Measurements from ENCODE around the gene HNRNPUL1. TPM values are rescaled to one million over a fixed set of nuclear protein-coding genes. Genes with fewer than 3 reads are reported as not detected.

The HNRNPUL1 gene
- polyA plus RNA-seq, 1 donor (not counting 4 experiments of a cell fraction or from before 2014, with no cell fraction given) = 48.3 TPM

DNA sequence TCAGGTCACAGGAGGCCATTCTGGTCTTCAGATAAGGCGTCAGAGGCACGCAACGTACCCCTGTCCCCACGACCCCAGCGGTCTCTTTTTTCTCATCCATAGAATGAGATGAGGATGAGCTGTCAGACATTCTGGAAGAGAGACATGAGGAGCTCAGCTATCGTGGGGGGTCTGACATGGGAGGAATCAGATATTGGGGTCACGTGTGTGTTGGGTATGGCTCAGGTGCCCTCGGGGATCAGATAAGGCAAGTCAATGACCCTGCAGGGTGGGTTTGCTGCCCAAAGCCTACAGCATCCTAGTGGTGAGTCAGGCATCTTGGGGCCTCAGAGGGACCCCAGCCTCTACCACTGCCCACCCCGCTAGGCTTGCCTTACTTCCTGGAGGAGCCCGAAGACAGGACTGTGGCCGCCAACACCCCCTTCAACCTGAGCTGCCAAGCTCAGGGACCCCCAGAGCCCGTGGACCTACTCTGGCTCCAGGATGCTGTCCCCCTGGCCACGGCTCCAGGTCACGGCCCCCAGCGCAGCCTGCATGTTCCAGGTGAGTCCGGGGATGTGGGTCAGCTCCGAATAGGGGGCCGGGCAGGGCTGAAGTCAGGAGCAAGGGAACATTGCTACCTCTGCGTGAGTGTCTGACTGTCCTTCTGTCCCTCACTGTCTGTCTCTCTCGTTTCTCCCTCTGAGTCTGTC lies 42.5 kb upstream of the HNRNPUL1 start:
- Histone ChIP-seq H4K20me1 (ENCODE audit: control insufficient read depth, extremely low read depth, insufficient read depth, low read length) (no peaks in the 10 kb centered on the region), H3K9me3 (ENCODE audit: control insufficient read depth, low read depth, low read length) (no peaks in the 10 kb centered on the region), H2AFZ (ENCODE audit: control insufficient read depth, low read length) (no peak overlapping the region), H3K4me3 (ENCODE audit: control insufficient read depth in 2 of 3, extremely low read depth in 1 of 3, insufficient read depth in 2 of 3, low read depth in 1 of 3, low read length in 3 of 3) (no peak overlapping the region), H3K27ac (ENCODE audit: control insufficient read depth, insufficient read depth, low read length) (no peak overlapping the region), H3K9ac (ENCODE audit: control insufficient read depth, extremely low read depth, insufficient read depth, low read length) (no peak overlapping the region), H3K36me3 (ENCODE audit: control insufficient read depth in 2 of 2, extremely low read depth in 1 of 2, insufficient read depth in 2 of 2, low read length in 2 of 2) (peaks cover 1 to 30% of the 10 kb centered on the region in 2 experiments), H3K4me1 (ENCODE audit: control insufficient read depth, extremely low read depth, insufficient read depth, low read length) (peaks cover 63% of the 10 kb centered on the region), H3K27me3 (ENCODE audit: control insufficient read depth, extremely low read depth, insufficient read depth, low read length) (no peaks in the 10 kb centered on the region), H3K4me2 (ENCODE audit: control insufficient read depth, extremely low read depth, insufficient read depth, low read depth, low read length) (peak overlapping the region; percentile 90), H3K79me2 (ENCODE audit: control insufficient read depth, insufficient read depth, low read length) (peaks cover 39% of the 10 kb centered on the region), H3K9me1 (ENCODE audit: control insufficient read depth, extremely low read depth, insufficient read depth, low read length) (peaks cover 6% of the 10 kb centered on the region)
- dilution Hi-C loops (cut with MboI; ENCODE audit: extremely low pct_ligation_motif_present, low sequenced_read_pairs) = no loop called here
- FAIRE-seq = no peak
- TF ChIP-seq, protein P1, sequence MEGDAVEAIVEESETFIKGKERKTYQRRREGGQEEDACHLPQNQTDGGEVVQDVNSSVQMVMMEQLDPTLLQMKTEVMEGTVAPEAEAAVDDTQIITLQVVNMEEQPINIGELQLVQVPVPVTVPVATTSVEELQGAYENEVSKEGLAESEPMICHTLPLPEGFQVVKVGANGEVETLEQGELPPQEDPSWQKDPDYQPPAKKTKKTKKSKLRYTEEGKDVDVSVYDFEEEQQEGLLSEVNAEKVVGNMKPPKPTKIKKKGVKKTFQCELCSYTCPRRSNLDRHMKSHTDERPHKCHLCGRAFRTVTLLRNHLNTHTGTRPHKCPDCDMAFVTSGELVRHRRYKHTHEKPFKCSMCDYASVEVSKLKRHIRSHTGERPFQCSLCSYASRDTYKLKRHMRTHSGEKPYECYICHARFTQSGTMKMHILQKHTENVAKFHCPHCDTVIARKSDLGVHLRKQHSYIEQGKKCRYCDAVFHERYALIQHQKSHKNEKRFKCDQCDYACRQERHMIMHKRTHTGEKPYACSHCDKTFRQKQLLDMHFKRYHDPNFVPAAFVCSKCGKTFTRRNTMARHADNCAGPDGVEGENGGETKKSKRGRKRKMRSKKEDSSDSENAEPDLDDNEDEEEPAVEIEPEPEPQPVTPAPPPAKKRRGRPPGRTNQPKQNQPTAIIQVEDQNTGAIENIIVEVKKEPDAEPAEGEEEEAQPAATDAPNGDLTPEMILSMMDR (optimal IDR thresholded peaks at IDR 0.05 in 1 of 3, IDR thresholded peaks at IDR 0.05 in 1 of 3, conservative IDR thresholded peaks at IDR 0.05 in 1 of 3; ENCODE audit: extremely low read depth in 1 of 3, insufficient read depth in 2 of 3, low read length in 3 of 3) = no peak
- TF ChIP-seq EZH2 (IDR thresholded peaks at IDR 0.05; ENCODE audit: low read length) = no peak
- no peak for DNase-seq (ENCODE audit: low read depth, low spot score)

DNA sequence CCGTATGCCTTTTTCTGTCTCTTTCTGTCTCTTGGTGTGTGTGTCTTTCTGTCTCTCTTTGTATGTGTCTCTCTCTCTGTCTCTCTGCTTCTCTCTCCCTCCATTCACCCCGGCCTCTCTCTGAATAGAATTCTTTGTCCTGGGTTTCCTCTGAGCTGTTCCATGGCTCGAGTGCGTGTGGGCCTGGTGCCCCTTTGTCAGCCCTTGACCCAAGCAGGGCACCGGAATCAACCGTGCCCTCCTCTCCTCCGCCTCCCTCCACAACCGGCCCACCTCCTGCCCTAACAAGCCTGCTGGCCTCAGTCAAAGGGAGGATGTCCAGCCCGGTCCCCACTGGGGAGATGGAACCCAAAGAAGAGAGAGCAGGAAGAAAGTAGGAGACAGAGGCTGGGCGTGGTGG lies 41.9 kb upstream of the HNRNPUL1 start:
- Histone ChIP-seq H4K20me1 (ENCODE audit: control insufficient read depth, extremely low read depth, insufficient read depth, low read length) (no peaks in the 10 kb centered on the region), H3K4me1 (ENCODE audit: control insufficient read depth, extremely low read depth, insufficient read depth, low read length) (peaks cover 67% of the 10 kb centered on the region), H3K4me3 (ENCODE audit: control insufficient read depth in 2 of 3, extremely low read depth in 1 of 3, insufficient read depth in 2 of 3, low read depth in 1 of 3, low read length in 3 of 3) (no peak overlapping the region), H3K27me3 (ENCODE audit: control insufficient read depth, extremely low read depth, insufficient read depth, low read length) (no peaks in the 10 kb centered on the region), H3K4me2 (ENCODE audit: control insufficient read depth, extremely low read depth, insufficient read depth, low read depth, low read length) (no peak overlapping the region), H3K9me1 (ENCODE audit: control insufficient read depth, extremely low read depth, insufficient read depth, low read length) (peaks cover 6% of the 10 kb centered on the region), H3K9me3 (ENCODE audit: control insufficient read depth, low read depth, low read length) (no peaks in the 10 kb centered on the region), H3K27ac (ENCODE audit: control insufficient read depth, insufficient read depth, low read length) (no peak overlapping the region), H3K79me2 (ENCODE audit: control insufficient read depth, insufficient read depth, low read length) (peaks cover 39% of the 10 kb centered on the region), H3K36me3 (ENCODE audit: control insufficient read depth in 2 of 2, extremely low read depth in 1 of 2, insufficient read depth in 2 of 2, low read length in 2 of 2) (peaks cover 1 to 36% of the 10 kb centered on the region in 2 experiments), H2AFZ (ENCODE audit: control insufficient read depth, low read length) (no peak overlapping the region), H3K9ac (ENCODE audit: control insufficient read depth, extremely low read depth, insufficient read depth, low read length) (no peak overlapping the region)
- FAIRE-seq (no peak), DNase-seq (ENCODE audit: low read depth, low spot score) (no peak)
- TF ChIP-seq EZH2 (IDR thresholded peaks at IDR 0.05; ENCODE audit: low read length) = no peak
- TF ChIP-seq, protein P1 (optimal IDR thresholded peaks at IDR 0.05 in 1 of 3, IDR thresholded peaks at IDR 0.05 in 1 of 3, conservative IDR thresholded peaks at IDR 0.05 in 1 of 3; ENCODE audit: extremely low read depth in 1 of 3, insufficient read depth in 2 of 3, low read length in 3 of 3) = no peak
- dilution Hi-C loops (cut with MboI; ENCODE audit: extremely low pct_ligation_motif_present, low sequenced_read_pairs) = no loop called here
